ENCODE data around the gene HIPK4. TPM values are rescaled to one million over a fixed set of nuclear protein-coding genes. Genes with fewer than 3 reads are reported as not detected.

The HIPK4 gene
- total and polyA plus RNA-seq, 2 experiments from 2014 or later, result 0.21 to 0.52 TPM

DNA sequence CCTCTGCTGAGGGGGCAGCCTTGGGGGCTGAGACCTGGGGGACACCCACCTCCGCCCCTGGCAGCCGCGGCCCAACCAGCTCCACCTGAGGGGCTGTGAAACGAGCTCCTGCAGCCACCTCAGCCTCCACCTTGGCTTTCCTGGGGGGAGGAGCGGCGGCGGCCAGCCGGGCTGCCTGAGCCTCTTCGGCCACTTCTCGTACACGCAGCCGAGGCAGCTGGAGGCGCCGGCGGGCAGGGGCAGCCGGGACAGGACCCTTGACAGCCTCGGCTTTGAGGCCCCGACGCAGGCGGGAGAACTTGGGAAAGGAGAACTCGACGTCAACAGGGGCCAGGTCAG is 7.6 kb upstream of the HIPK4 start:
- no peak for ATAC-seq

DNA sequence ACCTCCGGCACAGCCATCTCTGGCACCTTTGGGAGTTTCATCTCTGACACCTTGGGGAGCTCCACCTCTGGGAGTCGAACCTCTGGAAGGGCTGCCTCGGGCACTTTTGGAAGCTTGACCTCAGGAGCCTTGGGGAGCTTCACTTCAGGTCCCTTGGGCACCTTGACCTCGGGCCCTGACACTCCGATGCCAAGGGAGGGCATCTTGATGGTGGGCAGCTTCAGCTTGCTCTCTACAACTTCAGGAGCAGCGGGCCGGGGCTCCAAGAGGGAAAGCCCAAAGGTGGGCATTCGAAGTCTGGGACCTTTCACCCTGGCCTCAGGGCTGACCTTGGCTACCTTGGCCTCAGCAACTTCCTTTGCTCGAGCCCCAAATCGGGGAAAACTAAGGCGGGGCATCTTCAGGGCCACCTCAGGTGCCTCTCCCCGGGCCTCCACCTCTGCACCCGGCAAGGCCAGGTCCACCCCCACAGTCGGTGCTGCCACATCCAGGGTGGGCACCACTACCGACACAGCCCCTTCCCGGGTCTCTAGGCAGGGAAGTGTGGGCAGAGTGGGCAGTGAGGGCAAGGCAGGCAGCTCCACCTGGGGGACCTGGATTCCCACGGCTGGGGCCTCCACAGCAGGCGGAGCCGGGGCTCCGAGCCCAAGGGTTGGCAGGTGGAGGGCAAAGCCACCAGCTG is 7.0 kb upstream of the HIPK4 start:
- H3K4me1 Mint-ChIP-seq, result peaks cover 16% of the 10 kb centered on the region
- peaks cover 27% of the 10 kb centered on the region for H3K27me3 Mint-ChIP-seq (ENCODE audit: insufficient read depth, low read depth, poor library complexity)
- DNase-seq (ENCODE audit: low spot score), result no peak
- TF ChIP-seq, protein P1, sequence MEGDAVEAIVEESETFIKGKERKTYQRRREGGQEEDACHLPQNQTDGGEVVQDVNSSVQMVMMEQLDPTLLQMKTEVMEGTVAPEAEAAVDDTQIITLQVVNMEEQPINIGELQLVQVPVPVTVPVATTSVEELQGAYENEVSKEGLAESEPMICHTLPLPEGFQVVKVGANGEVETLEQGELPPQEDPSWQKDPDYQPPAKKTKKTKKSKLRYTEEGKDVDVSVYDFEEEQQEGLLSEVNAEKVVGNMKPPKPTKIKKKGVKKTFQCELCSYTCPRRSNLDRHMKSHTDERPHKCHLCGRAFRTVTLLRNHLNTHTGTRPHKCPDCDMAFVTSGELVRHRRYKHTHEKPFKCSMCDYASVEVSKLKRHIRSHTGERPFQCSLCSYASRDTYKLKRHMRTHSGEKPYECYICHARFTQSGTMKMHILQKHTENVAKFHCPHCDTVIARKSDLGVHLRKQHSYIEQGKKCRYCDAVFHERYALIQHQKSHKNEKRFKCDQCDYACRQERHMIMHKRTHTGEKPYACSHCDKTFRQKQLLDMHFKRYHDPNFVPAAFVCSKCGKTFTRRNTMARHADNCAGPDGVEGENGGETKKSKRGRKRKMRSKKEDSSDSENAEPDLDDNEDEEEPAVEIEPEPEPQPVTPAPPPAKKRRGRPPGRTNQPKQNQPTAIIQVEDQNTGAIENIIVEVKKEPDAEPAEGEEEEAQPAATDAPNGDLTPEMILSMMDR (conservative IDR thresholded peaks at IDR 0.05; ENCODE audit: low read depth in 2 of 2), result no peak
- TF ChIP-seq ZNF331 (CRISPR knock-in tag; IDR thresholded peaks at IDR 0.05; ENCODE audit: low read depth), result no peak
- no peak for TF ChIP-seq EZH2 (IDR thresholded peaks at IDR 0.05; ENCODE audit: low read depth, unreplicated experiment)
- TF ChIP-seq, protein P2, sequence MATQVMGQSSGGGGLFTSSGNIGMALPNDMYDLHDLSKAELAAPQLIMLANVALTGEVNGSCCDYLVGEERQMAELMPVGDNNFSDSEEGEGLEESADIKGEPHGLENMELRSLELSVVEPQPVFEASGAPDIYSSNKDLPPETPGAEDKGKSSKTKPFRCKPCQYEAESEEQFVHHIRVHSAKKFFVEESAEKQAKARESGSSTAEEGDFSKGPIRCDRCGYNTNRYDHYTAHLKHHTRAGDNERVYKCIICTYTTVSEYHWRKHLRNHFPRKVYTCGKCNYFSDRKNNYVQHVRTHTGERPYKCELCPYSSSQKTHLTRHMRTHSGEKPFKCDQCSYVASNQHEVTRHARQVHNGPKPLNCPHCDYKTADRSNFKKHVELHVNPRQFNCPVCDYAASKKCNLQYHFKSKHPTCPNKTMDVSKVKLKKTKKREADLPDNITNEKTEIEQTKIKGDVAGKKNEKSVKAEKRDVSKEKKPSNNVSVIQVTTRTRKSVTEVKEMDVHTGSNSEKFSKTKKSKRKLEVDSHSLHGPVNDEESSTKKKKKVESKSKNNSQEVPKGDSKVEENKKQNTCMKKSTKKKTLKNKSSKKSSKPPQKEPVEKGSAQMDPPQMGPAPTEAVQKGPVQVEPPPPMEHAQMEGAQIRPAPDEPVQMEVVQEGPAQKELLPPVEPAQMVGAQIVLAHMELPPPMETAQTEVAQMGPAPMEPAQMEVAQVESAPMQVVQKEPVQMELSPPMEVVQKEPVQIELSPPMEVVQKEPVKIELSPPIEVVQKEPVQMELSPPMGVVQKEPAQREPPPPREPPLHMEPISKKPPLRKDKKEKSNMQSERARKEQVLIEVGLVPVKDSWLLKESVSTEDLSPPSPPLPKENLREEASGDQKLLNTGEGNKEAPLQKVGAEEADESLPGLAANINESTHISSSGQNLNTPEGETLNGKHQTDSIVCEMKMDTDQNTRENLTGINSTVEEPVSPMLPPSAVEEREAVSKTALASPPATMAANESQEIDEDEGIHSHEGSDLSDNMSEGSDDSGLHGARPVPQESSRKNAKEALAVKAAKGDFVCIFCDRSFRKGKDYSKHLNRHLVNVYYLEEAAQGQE (IDR thresholded peaks at IDR 0.05; ENCODE audit: unreplicated experiment), result no peak
- no peak for TF ChIP-seq EZH2phosphoT487 (IDR thresholded peaks at IDR 0.05; ENCODE audit: unreplicated experiment)
- no peak for TF ChIP-seq JUNB (IDR thresholded peaks at IDR 0.05; ENCODE audit: unreplicated experiment)
- no peak for TF ChIP-seq POLR2AphosphoS5 (IDR thresholded peaks at IDR 0.05; ENCODE audit: low read depth)
- no peak for TF ChIP-seq NANOG (IDR thresholded peaks at IDR 0.05; ENCODE audit: borderline replicate concordance)
- TF ChIP-seq, protein P3, sequence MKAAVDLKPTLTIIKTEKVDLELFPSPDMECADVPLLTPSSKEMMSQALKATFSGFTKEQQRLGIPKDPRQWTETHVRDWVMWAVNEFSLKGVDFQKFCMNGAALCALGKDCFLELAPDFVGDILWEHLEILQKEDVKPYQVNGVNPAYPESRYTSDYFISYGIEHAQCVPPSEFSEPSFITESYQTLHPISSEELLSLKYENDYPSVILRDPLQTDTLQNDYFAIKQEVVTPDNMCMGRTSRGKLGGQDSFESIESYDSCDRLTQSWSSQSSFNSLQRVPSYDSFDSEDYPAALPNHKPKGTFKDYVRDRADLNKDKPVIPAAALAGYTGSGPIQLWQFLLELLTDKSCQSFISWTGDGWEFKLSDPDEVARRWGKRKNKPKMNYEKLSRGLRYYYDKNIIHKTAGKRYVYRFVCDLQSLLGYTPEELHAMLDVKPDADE (IDR thresholded peaks at IDR 0.05), result no peak
- no peak for TF ChIP-seq STAT1 (IDR thresholded peaks at IDR 0.05; ENCODE audit: unreplicated experiment)
- no peak for TF ChIP-seq CREB1 (CRISPR knock-in tag; IDR thresholded peaks at IDR 0.05; ENCODE audit: low read depth)
- no peak for TF ChIP-seq ZNF114 (CRISPR knock-in tag; IDR thresholded peaks at IDR 0.05)

More for the DNA sequence above, 7.6 kb upstream of the HIPK4 start:
- H3K27me3 ChIP-seq (ENCODE audit: insufficient read depth), result peaks cover 16% of the 10 kb centered on the region
- H3K4me3 ChIP-seq, result no peak overlapping the region
- peaks cover 27% of the 10 kb centered on the region for H3K27me3 Mint-ChIP-seq (ENCODE audit: insufficient read depth, low read depth, poor library complexity)
- no peak overlapping the region for H3K4me2 ChIP-seq
- H2AFZ ChIP-seq, result no peak overlapping the region
- H3K27ac ChIP-seq (ENCODE audit: low read depth), result no peak overlapping the region
- H3K36me3 ChIP-seq (ENCODE audit: insufficient read depth), result no peaks in the 10 kb centered on the region
- no peaks in the 10 kb centered on the region for H3K4me1 ChIP-seq (ENCODE audit: insufficient read depth)
- peaks cover 13% of the 10 kb centered on the region for H3K4me1 Mint-ChIP-seq
- no peak overlapping the region for H3K27ac Mint-ChIP-seq
- no peaks in the 10 kb centered on the region for H3K36me3 Mint-ChIP-seq (ENCODE audit: low read depth)
- no peak for DNase-seq (ENCODE audit: low spot score)
- no peaks in the 10 kb centered on the region for H4K20me1 ChIP-seq (replicated peaks; ENCODE audit: insufficient read depth)
- H3K9me3 Mint-ChIP-seq, result no peaks in the 10 kb centered on the region; the same call in 1 of the 3 replicates
- H3K4me3 Mint-ChIP-seq, result no peak overlapping the region
- no peaks in the 10 kb centered on the region for H3K9me2 ChIP-seq (ENCODE audit: insufficient read depth)
- no peaks in the 10 kb centered on the region for H3K79me2 ChIP-seq (replicated peaks; ENCODE audit: insufficient read depth)
- TF ChIP-seq, protein P1 (conservative IDR thresholded peaks at IDR 0.05; ENCODE audit: low read depth in 2 of 2), result no peak
- TF ChIP-seq NANOG (IDR thresholded peaks at IDR 0.05; ENCODE audit: borderline replicate concordance) (no peak), POLR2AphosphoS5 (IDR thresholded peaks at IDR 0.05; ENCODE audit: low read depth) (no peak), EZH2 (IDR thresholded peaks at IDR 0.05; ENCODE audit: low read depth, unreplicated experiment) (no peak)
- H3F3A ChIP-seq (replicated peaks; ENCODE audit: low read depth), result peaks cover 4% of the 10 kb centered on the region

More for the DNA sequence above, 7.0 kb upstream of the HIPK4 start:
- Mint-ChIP-seq H3K36me3 (ENCODE audit: low read depth) (no peaks in the 10 kb centered on the region), H3K27ac (no peak overlapping the region), H3K9me3 (no peaks in the 10 kb centered on the region; the same call in 1 of the 3 replicates), H3K4me3 (no peak overlapping the region)
- Histone ChIP-seq H3K4me2 (no peak overlapping the region), H3K4me3 (no peak overlapping the region), H3K36me3 (ENCODE audit: insufficient read depth) (no peaks in the 10 kb centered on the region), H2AFZ (no peak overlapping the region), H3K27me3 (ENCODE audit: insufficient read depth) (peaks cover 16% of the 10 kb centered on the region), H4K20me1 (replicated peaks; ENCODE audit: insufficient read depth) (no peaks in the 10 kb centered on the region), H3K79me2 (replicated peaks; ENCODE audit: insufficient read depth) (no peaks in the 10 kb centered on the region), H3K4me1 (ENCODE audit: insufficient read depth) (no peaks in the 10 kb centered on the region), H3F3A (replicated peaks; ENCODE audit: low read depth) (peaks cover 4% of the 10 kb centered on the region), H3K9me2 (ENCODE audit: insufficient read depth) (no peaks in the 10 kb centered on the region), H3K27ac (ENCODE audit: low read depth) (no peak overlapping the region)
- no peak for ATAC-seq
